ENCODE data around the gene PMPCA.

PMPCA gene

DNA sequence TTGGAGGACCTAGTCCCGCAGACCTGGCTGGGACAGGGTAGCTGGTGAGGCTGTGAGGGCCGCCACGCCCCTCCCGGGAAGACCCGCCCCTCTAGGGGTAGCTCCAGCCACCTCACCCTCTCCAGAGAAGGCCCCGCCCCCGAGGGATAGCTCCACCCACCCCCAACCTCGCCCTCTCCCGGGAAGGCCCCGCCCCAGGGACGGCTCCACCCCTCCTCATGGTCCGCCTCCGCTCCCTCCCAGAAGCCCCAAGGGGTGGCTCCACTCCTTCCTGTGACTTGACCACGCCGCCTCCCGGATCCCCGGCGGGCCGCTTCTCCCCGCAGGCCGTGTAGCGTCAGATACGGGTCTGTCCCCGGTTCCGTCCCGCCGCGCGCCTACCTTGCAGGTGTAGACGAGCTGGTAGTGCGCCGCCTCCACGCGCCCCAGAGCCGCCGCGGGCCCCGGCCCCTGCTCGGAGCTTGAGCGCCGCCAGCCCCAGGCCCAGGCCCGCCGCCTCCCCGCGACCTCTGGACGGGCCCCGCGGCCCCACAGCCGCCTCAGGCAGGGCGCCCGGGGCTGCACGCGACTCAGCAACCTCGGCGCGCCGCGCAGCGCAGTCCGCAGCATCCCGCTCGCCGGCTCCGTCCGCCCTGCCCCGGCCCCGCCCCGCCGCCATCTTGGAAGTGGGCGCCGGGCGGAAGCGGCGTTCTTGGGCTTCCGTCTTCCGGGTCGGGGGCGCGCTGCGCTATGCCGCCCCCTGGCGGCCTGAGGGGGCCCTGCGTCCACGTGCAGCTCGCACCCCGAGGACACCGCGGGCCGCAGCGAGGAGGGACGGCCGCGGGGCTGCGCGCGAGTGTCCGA is 47.1 kb upstream of the PMPCA start, which contains the start of gene DNLZ:
Gene DNLZ (minus strand): TSS at position 639 of the 843 bp plus-strand sequence. CDS start 30 bp downstream, at position 609.
- Histone ChIP-seq H3K4me3 (ENCODE audit: low read depth, low read length) (peak within 1 kb of the TSS; percentile 58), H3K27ac (peak within 1 kb of the TSS; percentile 81), H3K27me3 (ENCODE audit: insufficient read depth, low read depth, severe bottlenecking) (no peaks in the 10 kb centered on the region), H3K36me3 (peaks cover 21% of the 10 kb centered on the region), H3K9me3 (ENCODE audit: severe bottlenecking) (peaks cover 3% of the 10 kb centered on the region)
- TF ChIP-seq, protein P1, sequence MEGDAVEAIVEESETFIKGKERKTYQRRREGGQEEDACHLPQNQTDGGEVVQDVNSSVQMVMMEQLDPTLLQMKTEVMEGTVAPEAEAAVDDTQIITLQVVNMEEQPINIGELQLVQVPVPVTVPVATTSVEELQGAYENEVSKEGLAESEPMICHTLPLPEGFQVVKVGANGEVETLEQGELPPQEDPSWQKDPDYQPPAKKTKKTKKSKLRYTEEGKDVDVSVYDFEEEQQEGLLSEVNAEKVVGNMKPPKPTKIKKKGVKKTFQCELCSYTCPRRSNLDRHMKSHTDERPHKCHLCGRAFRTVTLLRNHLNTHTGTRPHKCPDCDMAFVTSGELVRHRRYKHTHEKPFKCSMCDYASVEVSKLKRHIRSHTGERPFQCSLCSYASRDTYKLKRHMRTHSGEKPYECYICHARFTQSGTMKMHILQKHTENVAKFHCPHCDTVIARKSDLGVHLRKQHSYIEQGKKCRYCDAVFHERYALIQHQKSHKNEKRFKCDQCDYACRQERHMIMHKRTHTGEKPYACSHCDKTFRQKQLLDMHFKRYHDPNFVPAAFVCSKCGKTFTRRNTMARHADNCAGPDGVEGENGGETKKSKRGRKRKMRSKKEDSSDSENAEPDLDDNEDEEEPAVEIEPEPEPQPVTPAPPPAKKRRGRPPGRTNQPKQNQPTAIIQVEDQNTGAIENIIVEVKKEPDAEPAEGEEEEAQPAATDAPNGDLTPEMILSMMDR (IDR thresholded peaks at IDR 0.05; ENCODE audit: low read depth, low read length), result peak; percentile 92
- DNase-seq, result peak; percentile 97

DNA sequence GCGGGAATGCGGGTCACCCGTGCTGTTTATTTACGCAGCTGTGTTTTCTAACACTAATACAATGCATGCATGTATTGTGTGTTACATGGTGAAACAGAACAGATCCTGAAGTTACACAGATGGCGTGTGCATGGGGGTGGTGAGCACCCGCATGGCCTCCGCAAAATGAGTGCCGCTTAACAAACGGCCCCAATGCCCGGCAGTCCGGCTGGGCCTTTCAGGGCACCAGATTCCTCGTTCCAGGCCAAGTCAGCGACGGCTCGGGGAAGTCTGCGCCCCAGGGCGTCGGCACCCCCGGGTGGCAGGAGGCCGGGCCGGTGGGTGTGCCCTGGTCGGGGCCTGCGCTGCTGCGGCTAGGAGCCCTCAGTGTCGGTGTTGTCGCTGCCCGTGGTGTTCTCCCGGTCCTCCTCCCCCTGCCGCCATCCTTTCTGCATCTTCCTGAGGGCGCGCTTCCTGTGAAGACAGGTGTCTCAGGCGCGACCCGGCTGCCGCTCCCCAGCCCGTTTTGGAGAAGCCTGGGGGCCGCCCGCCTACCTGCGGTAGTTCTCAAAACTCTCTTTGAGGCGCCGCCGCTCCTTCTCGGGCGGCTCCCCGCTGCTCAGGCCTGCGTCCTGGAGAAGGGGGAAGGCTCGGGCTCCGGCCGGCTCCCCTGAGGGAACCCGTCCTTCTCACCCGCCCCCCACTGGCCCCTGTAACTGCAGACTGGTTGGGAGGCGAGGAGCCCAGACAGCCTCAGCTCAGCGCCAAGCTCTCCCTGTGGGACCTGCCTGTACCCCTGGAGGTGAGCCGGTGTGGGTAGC is 46.3 kb upstream of the PMPCA start:
- Histone ChIP-seq H3K9me3 (ENCODE audit: severe bottlenecking) (peaks cover 3% of the 10 kb centered on the region), H3K27me3 (ENCODE audit: insufficient read depth, low read depth, severe bottlenecking) (no peaks in the 10 kb centered on the region), H3K4me3 (ENCODE audit: low read depth, low read length) (no peak overlapping the region), H3K27ac (peak overlapping the region; percentile 81), H3K36me3 (peaks cover 15% of the 10 kb centered on the region)
- no peak for DNase-seq
- TF ChIP-seq, protein P1 (IDR thresholded peaks at IDR 0.05; ENCODE audit: low read depth, low read length), result no peak

DNA sequence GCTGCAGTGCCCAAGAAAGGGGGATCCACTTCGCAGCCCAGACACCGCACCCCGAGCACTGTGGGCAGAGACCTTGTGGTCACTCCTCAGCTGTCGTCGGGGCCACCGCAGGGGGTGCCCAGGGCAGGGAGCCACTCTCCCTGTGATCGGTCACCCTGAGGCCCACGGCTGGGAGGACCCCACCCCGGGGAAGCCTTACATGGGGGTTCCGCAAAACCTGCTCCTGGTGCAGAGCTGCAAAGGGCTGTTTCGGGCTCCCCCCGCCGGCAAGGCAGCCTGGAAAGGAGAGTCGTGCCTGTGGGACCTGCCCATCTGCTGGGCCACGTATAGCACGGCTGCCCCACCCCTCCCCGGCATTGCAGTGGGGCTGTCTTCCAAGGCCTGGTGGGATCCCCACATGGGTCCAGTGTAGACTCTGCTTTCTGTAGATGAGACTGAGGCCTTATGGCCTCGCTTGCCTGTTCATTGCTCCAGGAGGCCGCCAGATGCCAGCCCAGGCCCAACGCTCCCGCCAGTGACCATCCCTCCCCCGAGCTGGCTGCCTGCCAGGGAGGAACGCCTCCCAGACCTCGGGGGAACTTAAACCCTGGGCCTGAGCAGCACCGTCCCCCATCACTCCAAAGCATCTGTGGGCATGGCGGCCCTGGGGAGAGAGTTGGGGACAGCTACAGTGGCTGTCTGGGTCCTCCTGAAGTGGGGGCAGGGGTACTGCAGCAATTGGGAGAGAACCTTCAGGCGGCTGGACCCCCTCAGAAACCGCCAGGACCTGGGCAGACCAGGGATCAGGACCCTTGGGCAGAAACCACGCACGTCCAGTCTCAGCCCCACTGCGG is 45.3 kb upstream of the PMPCA start:
- H3K36me3 ChIP-seq, result peaks cover 21% of the 10 kb centered on the region
- peak overlapping the region; percentile 81 for H3K27ac ChIP-seq
- no peaks in the 10 kb centered on the region for H3K27me3 ChIP-seq (ENCODE audit: insufficient read depth, low read depth, severe bottlenecking)
- TF ChIP-seq, protein P1 (IDR thresholded peaks at IDR 0.05; ENCODE audit: low read depth, low read length), result 0 out of 2 replicates have a peak, but pooled peaks have one; percentile 10
- peak; percentile 88 for DNase-seq
- H3K4me3 ChIP-seq (ENCODE audit: low read depth, low read length), result no peak overlapping the region
- peaks cover 3% of the 10 kb centered on the region for H3K9me3 ChIP-seq (ENCODE audit: severe bottlenecking)

DNA sequence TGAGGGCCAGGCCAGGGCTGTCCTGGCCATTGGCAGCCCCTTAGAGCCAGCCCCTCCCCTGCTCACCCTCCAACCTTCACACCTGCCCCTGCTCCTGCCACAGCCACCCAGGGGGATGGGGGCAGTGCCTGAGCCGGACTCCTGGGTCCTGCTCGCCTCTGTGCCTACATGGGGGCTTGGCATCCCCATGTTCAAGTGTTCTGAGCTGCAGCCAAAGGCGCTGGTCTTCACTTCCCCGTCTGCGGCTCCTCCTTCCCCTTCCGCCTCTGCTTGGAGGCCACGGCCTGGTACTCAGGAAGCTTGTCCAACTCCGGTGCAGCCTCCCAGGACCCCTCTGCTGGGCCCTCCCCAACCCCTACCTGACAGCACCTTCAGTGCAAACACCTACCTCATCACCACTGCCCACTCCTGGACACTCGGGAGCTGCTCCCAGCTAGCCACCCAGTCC is 44.7 kb upstream of the PMPCA start:
- no peaks in the 10 kb centered on the region for H3K27me3 ChIP-seq (ENCODE audit: insufficient read depth, low read depth, severe bottlenecking)
- peaks cover 3% of the 10 kb centered on the region for H3K9me3 ChIP-seq (ENCODE audit: severe bottlenecking)
- H3K27ac ChIP-seq, result peak overlapping the region; percentile 81
- H3K4me3 ChIP-seq (ENCODE audit: low read depth, low read length), result no peak overlapping the region
- TF ChIP-seq, protein P1 (IDR thresholded peaks at IDR 0.05; ENCODE audit: low read depth, low read length), result no peak
- peaks cover 27% of the 10 kb centered on the region for H3K36me3 ChIP-seq
- DNase-seq, result no peak

DNA sequence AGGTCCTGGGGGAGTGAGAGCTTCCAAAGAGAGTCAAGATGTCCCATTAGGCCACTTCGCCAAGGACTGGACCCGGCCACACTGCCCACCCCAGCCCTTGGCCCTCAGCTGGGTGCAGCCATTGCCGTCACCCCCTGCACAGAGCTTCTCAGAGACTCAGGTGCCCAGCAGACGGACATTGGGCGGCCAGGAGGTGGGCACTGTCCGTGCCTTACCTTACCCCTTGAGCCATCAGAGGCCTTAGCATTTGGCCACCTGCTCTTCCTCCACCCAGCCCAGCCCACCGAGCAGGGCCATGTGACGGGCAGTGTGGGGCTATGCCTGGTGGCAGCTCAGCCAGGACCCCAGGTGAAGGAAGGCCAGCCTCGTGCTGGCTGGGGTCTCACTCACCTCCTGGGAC is 43.6 kb upstream of the PMPCA start:
- Histone ChIP-seq H3K4me3 (ENCODE audit: low read depth, low read length) (no peak overlapping the region), H3K27me3 (ENCODE audit: insufficient read depth, low read depth, severe bottlenecking) (no peaks in the 10 kb centered on the region), H3K9me3 (ENCODE audit: severe bottlenecking) (peaks cover 3% of the 10 kb centered on the region), H3K27ac (peak overlapping the region; percentile 81), H3K36me3 (peaks cover 31% of the 10 kb centered on the region)
- DNase-seq, result no peak
- TF ChIP-seq, protein P1 (IDR thresholded peaks at IDR 0.05; ENCODE audit: low read depth, low read length), result no peak

Data from WERI-Rb-1 (cell line).